Stimulated activated CD4-positive, alpha-beta T cell treated with anti-CD3 and anti-CD28 coated beads, Interleukin-12 subunit alpha, Interleukin-12 subunit beta, amount 100 ng/mL, for 4 hours (primary cell): ENCODE data around the gene CKMT2.
"Not testable (repeated sequence)": the region's sequence is repeated elsewhere in the genome, so short reads cannot be mapped to it uniquely, and the experiment has no call there.

Experiments used
- DNase-seq: peaks from one replicate; pipeline ENCODE4 v3.0.0-alpha.2; 2020

The CKMT2 gene

GRCh38 chr5:81253875-81254274 is 20.8 kb downstream of the CKMT2 start:
- DNase-seq, result no peak

- DNase-seq, result no peak
Measured at GRCh38 chr5:81254886-81255559, 21.9 kb downstream of the CKMT2 start.

DNA sequence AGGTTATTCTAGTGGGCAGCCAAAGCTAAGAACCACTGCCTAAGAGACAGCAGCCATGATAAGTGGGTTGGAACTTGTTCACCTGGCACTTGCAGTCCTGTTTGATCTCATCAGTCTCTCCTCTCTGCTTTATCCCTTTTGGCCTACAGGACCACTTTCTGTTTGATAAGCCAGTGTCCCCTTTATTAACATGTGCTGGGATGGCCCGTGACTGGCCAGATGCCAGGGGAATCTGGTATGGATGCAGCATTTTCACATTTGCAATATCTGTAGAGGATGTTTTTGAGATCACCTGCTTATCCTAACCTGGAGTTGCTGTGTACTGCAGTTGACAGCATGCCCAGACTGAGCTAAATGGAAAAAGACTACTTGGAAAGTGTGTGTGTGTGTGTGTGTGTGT is 23.6 kb downstream of the CKMT2 start:
- no peak for DNase-seq

DNA sequence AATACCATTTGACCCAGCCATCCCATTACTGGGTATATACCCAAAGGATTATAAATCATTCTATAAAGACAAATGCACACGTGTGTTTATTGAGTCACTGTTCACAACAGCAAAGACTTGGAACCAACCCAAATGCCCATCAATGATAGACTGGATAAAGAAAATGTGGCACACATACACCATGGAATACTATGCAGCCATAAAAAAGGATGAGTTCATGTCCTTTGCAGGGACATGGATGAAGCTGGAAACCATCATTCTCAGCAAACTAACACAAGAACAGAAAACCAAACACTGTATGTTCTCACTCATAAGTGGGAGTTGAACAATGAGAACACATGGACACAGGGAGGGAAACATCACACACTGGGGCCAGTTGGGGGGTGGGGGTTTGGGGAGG is 29.7 kb downstream of the CKMT2 start:
- DNase-seq, result not testable (repeated sequence)

DNA sequence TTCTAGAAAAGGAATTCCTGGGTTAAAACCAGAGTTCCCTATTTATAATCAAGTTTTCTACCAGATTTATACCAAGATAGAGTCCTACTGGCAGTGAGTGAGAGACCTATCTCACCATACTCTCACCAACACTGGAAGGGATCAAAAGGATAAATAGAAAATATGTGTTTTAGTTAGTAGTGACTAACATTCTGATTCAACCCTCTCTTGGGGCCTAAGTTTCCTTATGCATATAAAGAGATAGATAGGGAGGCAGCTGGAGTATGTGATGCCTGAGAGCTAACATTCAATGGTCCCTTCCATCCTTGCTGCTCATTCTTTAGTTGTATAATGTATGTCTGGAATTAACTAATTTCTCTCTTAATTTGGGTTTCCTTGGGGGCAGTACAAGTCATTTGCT is 32.0 kb downstream of the CKMT2 start:
- DNase-seq, result no peak

GRCh38 chr5:81268521-81269196 is 35.5 kb downstream of the CKMT2 start:
- DNase-seq, result no peak

GRCh38 chr5:81269751-81270393 is 36.8 kb downstream of the CKMT2 start:
- no peak for DNase-seq

- not testable (repeated sequence) for DNase-seq
Measured at GRCh38 chr5:81270394-81271027, 37.4 kb downstream of the CKMT2 start.

DNA sequence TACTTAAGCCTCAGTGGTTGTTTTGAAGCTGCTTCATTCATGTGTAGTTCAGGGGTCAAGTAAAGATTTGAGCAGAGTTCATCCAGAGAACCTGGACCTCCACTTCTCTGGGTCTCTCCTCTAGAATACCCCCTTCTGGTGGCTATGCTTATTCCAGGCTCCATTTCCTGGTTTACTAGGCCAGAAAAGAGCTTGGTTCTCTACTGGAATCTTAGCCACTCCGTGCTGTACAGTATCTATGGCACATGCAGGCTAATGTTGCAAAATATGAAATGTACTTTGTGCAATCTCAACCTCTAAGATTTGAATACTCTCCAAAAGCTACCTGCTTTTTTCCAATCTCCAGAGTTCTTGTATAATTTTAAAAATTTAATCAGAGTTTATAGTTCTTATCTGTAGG is 50.9 kb downstream of the CKMT2 start:
- DNase-seq, result no peak

GRCh38 chr5:81286059-81286617 is 53.0 kb downstream of the CKMT2 start:
- DNase-seq, result no peak

DNA sequence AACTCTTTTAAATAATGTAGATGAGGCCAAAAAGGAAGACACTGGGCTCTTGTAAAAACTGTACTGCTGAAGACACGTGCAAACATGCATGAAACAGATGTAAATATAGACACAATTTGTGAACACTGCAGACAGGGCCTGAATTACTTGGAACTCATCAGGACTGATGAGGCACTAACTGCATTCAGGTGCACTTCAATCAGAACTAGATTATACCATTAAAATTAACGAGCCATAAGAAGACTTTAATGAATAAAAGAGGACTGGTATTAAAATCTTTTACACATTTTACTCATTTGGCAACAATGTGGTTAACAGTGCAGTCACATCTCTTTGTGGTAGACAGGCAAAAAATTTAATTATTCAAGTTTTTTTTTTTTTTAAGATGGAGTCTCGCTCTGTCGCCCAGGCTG is 54.9 kb downstream of the CKMT2 start:
- no peak for DNase-seq

- no peak for DNase-seq
Measured at GRCh38 chr5:81290146-81290545, 57.0 kb downstream of the CKMT2 start.

GRCh38 chr5:81292130-81292529 is 59.0 kb downstream of the CKMT2 start:
- no peak for DNase-seq

DNA sequence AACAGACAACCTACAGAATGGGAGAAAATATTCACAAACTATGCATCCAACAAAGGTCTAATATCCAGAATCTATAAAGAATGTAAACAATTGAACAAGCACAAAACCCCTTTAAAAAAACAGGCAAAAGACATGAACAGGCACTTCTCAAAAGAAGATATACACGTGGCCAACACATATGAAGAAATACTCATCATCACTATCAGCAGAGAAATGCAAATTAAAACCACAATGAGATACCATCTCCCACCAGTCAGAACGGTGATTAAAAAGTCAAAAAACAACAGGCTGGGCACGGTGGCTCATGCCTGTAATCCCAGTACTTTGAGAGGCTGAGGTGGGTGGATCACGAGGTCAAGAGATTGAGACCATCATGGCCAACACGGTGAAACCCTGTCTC is 60.9 kb downstream of the CKMT2 start:
- not testable (repeated sequence) for DNase-seq

DNA sequence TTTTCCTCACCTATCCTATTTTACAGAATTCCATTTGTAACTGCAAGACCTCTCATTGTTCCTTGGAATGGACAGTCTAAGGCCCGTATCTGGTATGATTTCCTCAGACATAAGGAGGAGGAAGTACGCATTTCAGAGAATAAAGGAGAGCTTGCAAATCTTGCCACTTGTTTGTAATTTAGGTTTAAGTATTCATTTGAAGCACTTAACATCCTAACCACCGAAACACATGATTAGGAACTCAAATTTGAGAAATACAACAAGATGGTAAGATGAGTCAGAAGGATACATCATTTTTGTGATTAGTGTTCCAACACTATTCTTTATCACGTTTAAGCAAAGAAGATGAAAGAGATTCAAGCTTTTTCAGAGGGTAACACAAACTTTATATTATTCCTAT is 64.4 kb downstream of the CKMT2 start:
- no peak for DNase-seq

- DNase-seq, result no peak
Measured at GRCh38 chr5:81300921-81301270, 67.8 kb downstream of the CKMT2 start.

- peak; percentile 88 for DNase-seq
Measured at GRCh38 chr5:81301271-81302015, 68.3 kb downstream of the CKMT2 start, which contains the start of gene ZCCHC9. Gene ZCCHC9 (plus strand): TSS chr5:81301587. CDS start chr5:81304758, 3,171 bp downstream.

DNA sequence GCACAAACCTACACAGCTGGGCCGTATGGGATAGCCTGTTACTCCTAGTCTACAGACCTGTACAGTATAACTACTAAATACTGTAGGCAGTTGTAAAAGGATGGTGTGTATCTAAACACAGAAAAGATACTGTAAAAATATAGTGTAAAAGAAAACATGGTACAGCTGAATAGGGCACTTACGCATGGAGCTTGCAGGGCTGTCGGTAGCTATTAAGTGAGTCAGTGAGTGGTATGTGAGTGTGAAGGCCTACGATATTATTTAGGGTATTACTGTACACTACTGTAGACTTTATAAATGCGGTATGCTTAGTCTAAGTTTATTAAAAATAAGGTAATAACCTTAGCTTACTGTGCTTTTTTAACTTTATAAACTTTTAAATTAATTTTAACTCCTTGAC is 69.5 kb downstream of the CKMT2 start:
- DNase-seq, result no peak

DNA sequence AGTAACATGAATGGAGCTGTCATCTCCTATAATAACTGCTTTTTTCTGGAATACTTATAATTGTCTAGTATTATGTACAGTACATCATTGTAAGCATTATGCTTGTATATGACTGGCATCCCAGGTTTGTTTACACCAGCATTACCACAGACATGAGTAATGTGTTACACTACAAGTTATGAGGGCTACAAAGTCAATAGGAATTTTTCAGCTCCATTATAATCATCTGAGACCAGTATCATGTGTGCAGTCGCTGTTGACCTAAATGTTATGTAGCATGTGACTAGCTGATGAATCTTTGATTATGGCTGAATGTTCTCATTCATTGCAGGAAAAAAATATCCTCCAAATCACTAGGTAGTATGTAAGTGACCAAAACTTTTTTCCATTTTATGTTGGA is 70.4 kb downstream of the CKMT2 start:
- DNase-seq, result no peak

- DNase-seq, result no peak
Measured at GRCh38 chr5:81305785-81306184, 72.7 kb downstream of the CKMT2 start.

DNA sequence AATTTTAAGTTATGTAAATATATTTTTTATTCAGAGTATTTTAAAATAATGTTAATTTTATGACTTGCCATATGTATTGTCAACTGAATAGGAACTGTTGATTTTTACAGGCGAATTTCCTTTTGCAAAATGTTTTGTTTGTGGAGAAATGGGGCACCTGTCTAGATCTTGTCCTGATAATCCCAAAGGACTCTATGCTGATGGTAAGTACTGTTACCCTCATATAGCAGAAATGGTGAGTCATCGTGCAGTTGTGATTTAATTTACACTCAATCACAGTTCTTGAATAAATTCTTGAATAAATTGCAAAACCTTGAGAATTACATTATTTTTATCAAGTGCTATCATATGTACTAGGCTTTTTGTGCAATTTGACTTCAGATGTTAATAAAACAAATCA is 75.7 kb downstream of the CKMT2 start:
- DNase-seq, result no peak

GRCh38 chr5:81310402-81311063 is 77.4 kb downstream of the CKMT2 start:
- DNase-seq, result no peak
